Muscle layer of colon (tissue), 2 donors: Measurements from ENCODE around the gene TEX13C.
"Not testable (repeated sequence)": the region's sequence is repeated elsewhere in the genome, so short reads cannot be mapped to it uniquely, and the experiment has no call there.

Experiments used
- H3K27ac ChIP-seq: one replicate; pipeline ENCODE4 v1.7.0; 2013; ENCODE audit warnings: low read depth, mild to moderate bottlenecking, low read length, moderate library complexity
- H3K27me3 ChIP-seq, 2 donors: one replicate each; pipeline ENCODE4 v1.7.0; 2013; ENCODE audit warnings: low read length in 2 of 2, mild to moderate bottlenecking in 2 of 2; ENCODE audit not compliant: insufficient read depth in 2 of 2, control insufficient read depth in 1 of 2
- H3K36me3 ChIP-seq: one replicate; pipeline ENCODE4 v1.7.0; 2013; ENCODE audit warnings: mild to moderate bottlenecking, low read length; ENCODE audit not compliant: insufficient read depth
- H3K4me1 ChIP-seq: one replicate; pipeline ENCODE4 v1.7.0; 2013; ENCODE audit warnings: mild to moderate bottlenecking, low read length; ENCODE audit not compliant: insufficient read depth
- H3K4me3 ChIP-seq, 2 donors: one replicate each; pipeline ENCODE4 v1.7.0; 2013; ENCODE audit warnings: low read length in 2 of 2, low read depth in 1 of 2, mild to moderate bottlenecking in 1 of 2, moderate library complexity in 1 of 2
- H3K9ac ChIP-seq: one replicate; pipeline ENCODE4 v1.7.0; 2013; ENCODE audit warnings: low read length
- H3K9me3 ChIP-seq: one replicate; pipeline ENCODE4 v1.7.0; 2013; ENCODE audit warnings: mild to moderate bottlenecking, low read length
- donor health status: abdominal sarcoma.
- donor health status: Adenocarcinoma of cecum.

TEX13C gene

DNA sequence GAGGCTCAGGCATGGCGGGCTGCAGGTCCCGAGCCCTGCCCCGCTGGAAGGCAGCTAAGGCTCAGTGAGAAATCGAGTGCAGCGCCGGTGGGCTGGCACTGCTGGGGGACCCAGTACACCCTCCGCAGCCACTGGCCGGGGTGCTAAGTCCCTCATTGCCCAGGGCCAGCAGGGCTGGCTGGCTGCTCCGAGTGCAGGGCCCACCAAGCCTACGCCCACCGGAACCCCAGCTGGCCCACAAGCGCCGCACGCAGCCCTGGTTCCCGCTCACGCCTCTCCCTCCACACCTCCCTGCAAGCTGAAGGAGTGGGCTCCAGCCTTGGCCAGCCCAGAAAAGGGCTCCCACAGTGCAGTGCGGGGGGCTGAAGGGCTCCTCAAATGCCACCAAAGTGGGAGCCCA is 505 bp upstream of the TEX13C start:
- H3K4me3 ChIP-seq, H3K27me3 ChIP-seq: not testable (repeated sequence)

GRCh38 chrX:125322431-125322830 is 2.8 kb downstream of the TEX13C start:
- Histone ChIP-seq H3K4me1 (no peaks in the 10 kb centered on the region), H3K9ac (no peak overlapping the region), H3K36me3 (no peaks in the 10 kb centered on the region), H3K9me3 (no peaks in the 10 kb centered on the region), H3K27me3 (no peaks in the 10 kb centered on the region), H3K27ac (no peak overlapping the region), H3K4me3 (no peak overlapping the region)

More for the DNA sequence above, 505 bp upstream of the TEX13C start:
- H3K9me3 ChIP-seq, H3K4me1 ChIP-seq, H3K9ac ChIP-seq, H3K36me3 ChIP-seq, H3K27ac ChIP-seq: not testable (repeated sequence)

DNA sequence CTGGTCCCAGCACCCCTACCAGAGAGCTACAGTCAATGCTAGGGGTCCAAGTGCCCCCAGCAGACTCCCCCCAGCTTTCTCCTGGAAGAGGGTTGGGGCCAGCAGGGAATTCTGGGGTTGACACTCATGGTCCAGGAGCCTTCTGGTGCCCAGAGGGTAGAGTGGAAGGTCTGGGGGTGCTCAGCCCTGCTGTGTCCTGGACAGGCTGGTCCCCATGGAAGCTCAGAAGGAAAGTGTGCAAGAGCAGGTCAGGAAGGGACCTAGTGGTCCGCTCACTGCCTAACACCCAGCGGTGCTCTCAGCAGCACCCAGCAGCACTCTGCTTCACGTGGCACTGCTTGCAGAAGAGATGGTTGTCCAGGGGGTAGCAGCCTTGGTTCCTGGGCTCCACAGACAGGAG is 6.9 kb downstream of the TEX13C start:
- no peak overlapping the region for H3K4me3 ChIP-seq
- no peaks in the 10 kb centered on the region for H3K27me3 ChIP-seq
- H3K27ac ChIP-seq: no peak overlapping the region
- no peaks in the 10 kb centered on the region for H3K36me3 ChIP-seq
- no peaks in the 10 kb centered on the region for H3K9me3 ChIP-seq
- no peak overlapping the region for H3K9ac ChIP-seq
- no peaks in the 10 kb centered on the region for H3K4me1 ChIP-seq

DNA sequence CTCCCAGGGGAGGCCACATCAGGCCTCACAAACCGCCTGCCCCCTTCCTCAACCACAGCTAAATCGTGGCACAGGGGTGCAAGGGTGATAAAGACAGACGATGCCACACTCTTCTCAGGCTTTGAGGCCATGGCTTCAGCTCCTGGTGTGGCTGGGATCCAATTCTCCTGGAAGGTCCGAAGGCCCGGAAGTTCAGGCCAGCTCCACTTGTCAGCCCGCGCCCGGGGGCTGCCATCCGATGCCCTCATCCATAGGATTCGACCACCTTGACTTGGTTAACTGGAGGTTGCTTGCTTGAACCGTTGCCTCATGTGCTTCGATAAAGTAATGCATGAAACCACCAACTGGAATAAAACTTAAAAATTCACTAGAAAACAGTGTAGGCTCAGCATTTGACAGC is 8.2 kb downstream of the TEX13C start:
- H3K9ac ChIP-seq: no peak overlapping the region
- H3K4me1 ChIP-seq: no peaks in the 10 kb centered on the region
- no peak overlapping the region for H3K27ac ChIP-seq
- H3K27me3 ChIP-seq: no peaks in the 10 kb centered on the region
- no peak overlapping the region for H3K4me3 ChIP-seq
- H3K9me3 ChIP-seq: no peaks in the 10 kb centered on the region
- no peaks in the 10 kb centered on the region for H3K36me3 ChIP-seq

- no peak overlapping the region for H3K27ac ChIP-seq
- H3K27me3 ChIP-seq: no peaks in the 10 kb centered on the region
- no peaks in the 10 kb centered on the region for H3K9me3 ChIP-seq
- no peak overlapping the region for H3K9ac ChIP-seq
- no peaks in the 10 kb centered on the region for H3K4me1 ChIP-seq
- H3K4me3 ChIP-seq: no peak overlapping the region
- no peaks in the 10 kb centered on the region for H3K36me3 ChIP-seq
These were observed 13.9 kb downstream of the TEX13C start for GRCh38 chrX:125333583-125333982.

- no peaks in the 10 kb centered on the region for H3K4me1 ChIP-seq
These were observed 20.8 kb downstream of the TEX13C start for GRCh38 chrX:125340490-125340889.

DNA sequence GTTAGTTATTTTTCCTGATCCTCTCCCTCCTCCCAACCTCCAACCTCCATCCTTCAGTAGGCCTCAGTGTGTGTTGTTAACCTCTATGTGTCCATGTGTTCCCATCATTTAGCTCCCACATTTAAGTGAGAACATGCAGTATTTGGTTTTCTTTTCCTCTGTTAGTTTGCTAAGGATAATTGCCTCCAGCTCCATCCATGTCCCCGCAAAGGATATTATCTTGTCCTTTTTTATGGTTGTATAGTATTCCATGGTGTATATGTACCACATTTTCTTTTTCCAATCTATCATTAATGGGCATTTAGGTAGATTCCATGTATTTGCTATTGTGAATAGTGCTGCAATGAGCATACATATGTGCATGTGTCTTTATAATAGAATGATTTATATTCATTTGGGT is 54.5 kb downstream of the TEX13C start:
- no peak overlapping the region for H3K9ac ChIP-seq
- H3K27ac ChIP-seq: no peak overlapping the region
- no peak overlapping the region for H3K4me3 ChIP-seq
- no peaks in the 10 kb centered on the region for H3K36me3 ChIP-seq
- H3K4me1 ChIP-seq: no peaks in the 10 kb centered on the region
- H3K9me3 ChIP-seq: no peaks in the 10 kb centered on the region
- no peaks in the 10 kb centered on the region for H3K27me3 ChIP-seq

More at GRCh38 chrX:125340490-125340889, 20.8 kb downstream of the TEX13C start:
- no peaks in the 10 kb centered on the region for H3K9me3 ChIP-seq
- no peaks in the 10 kb centered on the region for H3K36me3 ChIP-seq
- H3K27ac ChIP-seq: no peak overlapping the region
- no peak overlapping the region for H3K9ac ChIP-seq
- H3K27me3 ChIP-seq: no peaks in the 10 kb centered on the region
- H3K4me3 ChIP-seq: no peak overlapping the region
